HUES64 (cell line): ENCODE measurements around the gene HDAC5.
"Not testable (repeated sequence)": the region's sequence is repeated elsewhere in the genome, so short reads cannot be mapped to it uniquely, and the experiment has no call there.

Source experiments
- H3K27ac ChIP-seq: 2 replicates; pipeline ENCODE4 v1.7.0; 2013; ENCODE audit warnings: low read depth, low read length, inconsistent platforms
- H3K27me3 ChIP-seq: 2 replicates; pipeline ENCODE4 v1.6.1; 2013; ENCODE audit warnings: mild to moderate bottlenecking, low read length; ENCODE audit not compliant: insufficient read depth
- H3K36me3 ChIP-seq: 2 replicates; pipeline ENCODE4 v1.6.1; 2013; ENCODE audit warnings: mild to moderate bottlenecking, low read length; ENCODE audit not compliant: insufficient read depth
- H3K4me1 ChIP-seq: 2 replicates; pipeline ENCODE4 v1.6.1; 2013; ENCODE audit warnings: mild to moderate bottlenecking, low read length, moderate library complexity; ENCODE audit not compliant: insufficient read depth
- H3K4me3 ChIP-seq: 2 replicates; pipeline ENCODE4 v1.5.1; 2013; ENCODE audit warnings: mild to moderate bottlenecking, low read length, moderate library complexity
- H3K9ac ChIP-seq: 2 replicates; pipeline ENCODE4 v1.6.1; 2013; ENCODE audit warnings: mild to moderate bottlenecking, low read depth, low read length
- H3K9me3 ChIP-seq: 2 replicates; pipeline ENCODE4 v1.6.1; 2013; ENCODE audit warnings: low read depth, low read length; ENCODE audit not compliant: insufficient read depth
- WGBS: fragments of 150-250, 120-280 bp; methylation state at CpG from one replicate; pipeline ENCODE4 v1.1.7; 2013; ENCODE audit warnings: missing lambda C conversion rate; 5-methylcytosine and 5-hydroxymethylcytosine counted together

HDAC5 gene

GRCh38 chr17:44108440-44109311 lies 14.8 kb downstream of the HDAC5 start:
- no peaks in the 10 kb centered on the region for H3K27me3 ChIP-seq
- H3K27ac ChIP-seq, result no peak overlapping the region
- H3K36me3 ChIP-seq, result no peaks in the 10 kb centered on the region
- no peak overlapping the region for H3K4me3 ChIP-seq
- no peaks in the 10 kb centered on the region for H3K9me3 ChIP-seq
- H3K4me1 ChIP-seq, result peaks cover 33% of the 10 kb centered on the region
- 70% methylated on average over 14 of the region's 16 CpGs for WGBS
- H3K9ac ChIP-seq, result no peak overlapping the region; the same call in 1 of the 2 replicates

DNA sequence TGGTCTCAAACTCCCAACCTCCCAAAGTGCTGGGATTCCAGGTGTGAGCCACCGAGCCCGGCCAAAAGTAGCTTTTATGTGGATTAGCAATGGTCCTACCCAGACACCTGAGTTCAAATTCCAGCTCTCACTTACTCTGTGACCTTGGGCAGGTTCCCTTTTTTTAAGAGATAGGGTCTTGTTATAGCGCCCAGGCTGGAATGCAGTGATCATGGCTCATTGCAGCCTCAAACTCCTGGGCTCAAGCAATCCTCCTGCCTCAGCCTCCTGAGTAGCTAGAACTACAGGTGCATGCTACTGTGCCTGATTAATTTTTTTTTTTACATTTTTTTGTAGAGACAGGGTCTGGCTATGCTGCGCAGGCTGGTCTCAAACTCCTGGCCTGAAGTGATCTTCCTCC lies 16.6 kb downstream of the HDAC5 start:
- no peak overlapping the region for H3K9ac ChIP-seq
- H3K4me1 ChIP-seq, result peaks cover 28% of the 10 kb centered on the region
- H3K27ac ChIP-seq, result no peak overlapping the region
- no peak overlapping the region for H3K4me3 ChIP-seq
- no peaks in the 10 kb centered on the region for H3K27me3 ChIP-seq
- WGBS, result 91% methylated on average over 4 of the region's 4 CpGs
- no peaks in the 10 kb centered on the region for H3K36me3 ChIP-seq
- H3K9me3 ChIP-seq, result no peaks in the 10 kb centered on the region

GRCh38 chr17:44105941-44106340 lies 17.5 kb downstream of the HDAC5 start:
- Histone ChIP-seq H3K36me3 (no peaks in the 10 kb centered on the region), H3K9me3 (no peaks in the 10 kb centered on the region), H3K27me3 (no peaks in the 10 kb centered on the region), H3K27ac (no peak overlapping the region), H3K4me1 (peaks cover 27% of the 10 kb centered on the region), H3K4me3 (no peak overlapping the region), H3K9ac (no peak overlapping the region)
- 39% methylated on average over 2 of the region's 3 CpGs for WGBS

DNA sequence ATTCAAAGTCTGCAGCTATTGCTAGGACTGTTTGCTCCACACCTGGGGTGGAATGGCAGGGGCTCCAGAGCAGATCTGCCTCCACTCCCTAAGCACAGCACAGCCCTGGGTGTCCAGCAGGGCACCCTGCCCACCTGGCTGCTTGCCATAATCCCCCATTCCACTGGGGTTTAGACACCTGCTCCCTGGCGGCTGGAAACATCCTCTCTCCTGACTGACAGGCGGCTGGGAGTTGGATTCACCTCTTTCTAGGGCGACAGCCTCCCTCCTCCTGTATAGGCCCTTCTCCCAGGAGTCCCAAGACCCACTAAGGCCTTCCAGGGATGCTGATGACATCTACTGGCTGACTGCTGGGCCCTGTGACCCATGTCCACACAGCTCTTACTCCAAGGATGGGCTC lies 18.0 kb downstream of the HDAC5 start:
- Histone ChIP-seq H3K4me3 (no peak overlapping the region), H3K36me3 (no peaks in the 10 kb centered on the region), H3K4me1 (peaks cover 22% of the 10 kb centered on the region), H3K9ac (no peak overlapping the region), H3K9me3 (no peaks in the 10 kb centered on the region), H3K27me3 (no peaks in the 10 kb centered on the region), H3K27ac (no peak overlapping the region)
- WGBS, result 70% methylated on average over 3 of the region's 3 CpGs

DNA sequence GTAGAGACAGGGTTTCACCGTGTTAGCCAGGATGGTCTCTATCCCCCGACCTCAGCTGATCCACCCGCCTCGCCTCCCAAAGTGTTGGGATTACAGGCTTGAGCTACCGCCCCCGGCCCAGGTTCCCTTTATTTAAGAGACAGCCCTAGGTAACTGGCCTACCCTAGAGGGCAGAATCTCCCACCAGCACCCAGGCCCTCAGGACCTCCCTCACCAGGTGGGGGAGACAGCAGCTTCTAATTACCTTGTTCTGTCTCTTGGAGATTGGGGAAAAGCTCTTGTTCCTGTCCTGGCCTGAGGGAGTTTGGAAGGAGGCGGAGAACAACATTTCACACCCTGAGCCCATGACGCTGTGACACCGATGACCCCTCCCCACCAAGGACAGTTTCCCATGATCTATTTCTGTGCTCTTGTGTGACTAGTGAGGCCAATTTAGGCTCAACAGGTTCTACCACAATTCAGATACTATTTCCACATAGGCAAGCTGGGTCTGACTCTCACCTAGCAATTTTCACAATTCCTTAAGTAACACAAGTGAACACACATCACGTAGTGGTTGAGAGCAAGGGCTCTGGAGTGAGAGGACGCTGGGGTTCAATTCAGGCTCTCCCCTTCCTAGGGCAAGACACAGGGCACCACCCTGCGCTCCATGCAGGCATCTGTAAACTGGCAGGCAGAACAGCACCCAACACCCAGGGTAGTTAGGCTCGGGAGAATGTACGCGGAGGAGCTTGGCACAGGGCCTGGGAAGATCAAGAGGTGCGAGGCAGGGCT lies 20.4 kb downstream of the HDAC5 start:
- Histone ChIP-seq H3K27me3 (no peaks in the 10 kb centered on the region), H3K9me3 (no peaks in the 10 kb centered on the region), H3K4me3 (no peak overlapping the region), H3K27ac (no peak overlapping the region), H3K9ac (no peak overlapping the region), H3K36me3 (no peaks in the 10 kb centered on the region), H3K4me1 (peaks cover 13% of the 10 kb centered on the region; the same call in 1 of the 2 replicates)
- 86% methylated on average over 16 of the region's 16 CpGs for WGBS

DNA sequence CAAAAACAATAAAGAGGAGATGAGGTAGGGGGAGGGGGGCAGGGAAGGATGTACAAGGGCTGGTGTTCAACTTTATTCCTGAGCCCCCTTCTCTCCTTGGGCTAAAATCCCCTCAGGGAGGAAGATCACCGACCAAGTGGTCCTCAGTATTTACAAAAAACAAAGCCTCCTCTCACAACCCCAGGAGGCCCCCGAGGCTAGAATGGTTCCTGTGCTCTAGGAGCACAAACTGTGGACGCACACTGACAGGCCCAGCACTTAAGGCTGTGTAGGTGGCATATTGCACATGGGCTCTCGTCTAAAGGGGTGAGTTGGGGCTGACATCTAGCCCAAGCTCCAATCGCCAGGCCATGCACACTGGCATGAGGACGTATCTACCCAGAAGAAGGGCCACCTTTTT lies 21.6 kb downstream of the HDAC5 start:
- H3K27ac ChIP-seq, H3K4me3 ChIP-seq, H3K36me3 ChIP-seq, H3K9ac ChIP-seq, H3K27me3 ChIP-seq, H3K9me3 ChIP-seq: not testable (repeated sequence)
- WGBS, result 78% methylated on average over 5 of the region's 6 CpGs
- peaks cover 12% of the 10 kb centered on the region; the same call in 1 of the 2 replicates for H3K4me1 ChIP-seq

- peak overlapping the region; percentile 99; the same call in 1 of the 2 replicates for H3K27ac ChIP-seq
- no peak overlapping the region for H3K9ac ChIP-seq
- H3K4me3 ChIP-seq, result no peak overlapping the region
- 84% methylated on average over 13 of the region's 13 CpGs for WGBS
- no peaks in the 10 kb centered on the region for H3K27me3 ChIP-seq
- H3K4me1 ChIP-seq, result peaks cover 14% of the 10 kb centered on the region; the same call in 1 of the 2 replicates
- peaks cover 2% of the 10 kb centered on the region; the same call in 1 of the 2 replicates for H3K36me3 ChIP-seq
- no peaks in the 10 kb centered on the region for H3K9me3 ChIP-seq
Measured at GRCh38 chr17:44097110-44097958, 26.1 kb downstream of the HDAC5 start.

DNA sequence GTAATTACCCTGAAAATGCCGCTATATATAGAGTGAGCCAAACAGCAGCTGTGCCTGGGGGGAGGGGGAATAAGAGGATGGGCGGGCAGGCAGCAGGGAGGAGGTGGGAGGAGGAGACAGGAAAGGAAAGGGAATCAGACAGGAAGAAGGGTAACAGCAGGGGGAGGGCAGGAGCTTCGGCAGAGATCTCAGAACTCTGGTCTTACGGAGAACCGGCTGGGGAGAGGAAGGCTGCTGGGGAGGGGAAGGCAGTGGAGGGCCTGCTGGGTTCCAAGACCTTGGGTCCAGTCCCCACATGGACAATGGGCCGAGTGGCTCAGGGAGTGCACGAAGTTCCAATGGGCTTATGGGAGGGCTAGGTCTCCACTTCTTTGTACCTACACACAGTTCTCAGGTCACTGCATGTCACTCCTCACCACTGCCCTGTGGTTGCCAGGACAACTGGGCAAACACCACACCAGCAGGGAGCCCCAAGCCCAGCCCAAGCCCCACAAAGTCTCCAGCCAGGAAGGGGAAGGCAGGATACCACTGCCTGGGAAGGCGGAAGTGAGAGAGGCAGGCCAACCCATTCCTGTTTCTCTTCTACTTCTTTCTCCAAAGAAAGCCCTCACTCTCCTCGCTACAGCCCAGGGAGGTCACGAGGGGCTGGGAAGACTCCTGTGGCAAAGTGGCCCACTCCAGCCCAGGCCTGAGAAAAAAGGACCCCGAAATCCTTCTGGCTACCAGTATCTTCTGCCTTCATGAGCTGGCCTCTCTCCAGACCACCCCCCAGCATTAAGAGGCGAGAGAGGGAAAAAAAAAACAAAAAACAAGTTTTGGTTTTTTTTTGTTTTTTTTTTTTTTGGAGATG lies 27.6 kb downstream of the HDAC5 start:
- H3K27me3 ChIP-seq, result no peaks in the 10 kb centered on the region
- H3K9me3 ChIP-seq, result no peaks in the 10 kb centered on the region
- 9% methylated on average over 12 of the region's 12 CpGs for WGBS
- peaks cover 16% of the 10 kb centered on the region for H3K36me3 ChIP-seq
- H3K9ac ChIP-seq, result peak overlapping the region; percentile 82
- peak overlapping the region; percentile 99 for H3K27ac ChIP-seq
- peak overlapping the region; percentile 53 for H3K4me3 ChIP-seq
- H3K4me1 ChIP-seq, result peaks cover 9% of the 10 kb centered on the region; the same call in 1 of the 2 replicates

- Histone ChIP-seq H3K27me3 (no peaks in the 10 kb centered on the region), H3K4me3 (peak overlapping the region; percentile 53; the same call in 1 of the 2 replicates), H3K27ac (peak overlapping the region; percentile 99), H3K9ac (peak overlapping the region; percentile 82; the same call in 1 of the 2 replicates), H3K4me1 (peaks cover 9% of the 10 kb centered on the region; the same call in 1 of the 2 replicates), H3K9me3 (no peaks in the 10 kb centered on the region), H3K36me3 (peaks cover 18% of the 10 kb centered on the region)
- 12% methylated on average over 1 of the region's 2 CpGs for WGBS
Measured at GRCh38 chr17:44095388-44095646, 28.1 kb downstream of the HDAC5 start.

DNA sequence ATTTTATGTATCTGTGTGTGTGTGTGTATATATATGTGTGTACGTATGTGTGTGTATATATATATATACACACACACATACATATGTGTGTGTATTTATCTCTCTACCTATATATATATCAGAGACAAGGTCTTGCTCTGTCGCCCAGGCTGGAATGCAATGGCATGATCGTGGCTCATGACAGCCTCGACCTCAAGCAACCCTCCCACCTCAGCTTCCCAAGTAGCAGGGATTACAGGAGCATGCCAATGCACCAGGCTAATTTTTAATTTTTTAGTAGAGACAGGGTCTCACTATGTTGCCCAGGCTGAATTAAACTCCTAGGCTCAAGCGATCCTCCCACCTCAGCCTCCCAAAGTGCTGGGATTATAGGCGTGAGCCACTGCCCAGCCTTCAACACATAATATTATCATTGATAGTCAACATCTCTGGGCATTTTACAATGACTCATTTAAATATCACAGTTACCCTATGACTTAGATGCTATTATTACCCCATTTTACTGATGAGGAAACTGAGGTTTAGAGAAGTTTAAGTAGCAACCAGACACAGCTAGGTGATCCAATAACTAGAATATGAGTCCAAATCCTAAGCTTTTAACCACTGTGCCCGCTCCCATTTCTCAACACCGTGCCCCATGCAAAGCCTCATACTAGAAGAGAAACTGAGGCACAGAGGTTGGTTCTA lies 28.6 kb downstream of the HDAC5 start:
- Histone ChIP-seq H3K27ac (peak overlapping the region; percentile 99), H3K4me1 (peaks cover 9% of the 10 kb centered on the region; the same call in 1 of the 2 replicates)

More for the DNA sequence above, 28.6 kb downstream of the HDAC5 start:
- H3K27me3 ChIP-seq, result no peaks in the 10 kb centered on the region
- peak overlapping the region; percentile 53; the same call in 1 of the 2 replicates for H3K4me3 ChIP-seq
- H3K9ac ChIP-seq, result peak overlapping the region; percentile 82; the same call in 1 of the 2 replicates
- no peaks in the 10 kb centered on the region for H3K9me3 ChIP-seq
- 88% methylated on average over 7 of the region's 8 CpGs for WGBS
- H3K36me3 ChIP-seq, result peaks cover 18% of the 10 kb centered on the region
